Measurements from ENCODE around the gene FSIP1.

Gene FSIP1

GRCh38 chr15:39586387-39587095 is 196.1 kb downstream of the FSIP1 start:
- Histone ChIP-seq H4K8ac (ENCODE audit: low read depth, low read length) (no peak overlapping the region), H2AK5ac (ENCODE audit: low read length) (no peak overlapping the region), H3K9ac (ENCODE audit: low read length) (no peak overlapping the region), H4K91ac (ENCODE audit: low read depth, low read length) (no peak overlapping the region), H3K14ac (ENCODE audit: low read length) (no peak overlapping the region), H2BK120ac (ENCODE audit: insufficient read depth, low read length, poor library complexity) (no peak overlapping the region), H3K27ac (ENCODE audit: low read depth, low read length) (no peak overlapping the region), H3K79me2 (ENCODE audit: control insufficient read depth, insufficient read depth, low read length, poor library complexity) (peaks cover 8% of the 10 kb centered on the region), H3K23ac (ENCODE audit: low read length) (no peak overlapping the region), H3K4ac (ENCODE audit: low read depth, low read length) (no peak overlapping the region), H2AFZ (ENCODE audit: insufficient read depth, low read length, poor library complexity) (no peak overlapping the region), H3K4me3 (ENCODE audit: low read depth, low read length) (no peak overlapping the region), H2BK12ac (ENCODE audit: low read length) (no peak overlapping the region), H3K4me2 (ENCODE audit: low read length) (no peak overlapping the region), H4K12ac (ENCODE audit: low read depth, low read length) (no peak overlapping the region), H2BK5ac (ENCODE audit: low read depth, low read length, poor library complexity) (no peak overlapping the region), H3K27me3 (ENCODE audit: insufficient read depth, low read length) (no peaks in the 10 kb centered on the region), H3K9me3 (ENCODE audit: insufficient read depth, low read depth, low read length) (peaks cover 4% of the 10 kb centered on the region), H3K79me1 (ENCODE audit: low read length) (peaks cover under 1% of the 10 kb centered on the region), H3K18ac (ENCODE audit: low read length) (no peak overlapping the region), H3K36me3 (ENCODE audit: control insufficient read depth in 1 of 2, insufficient read depth in 2 of 2, low read length in 2 of 2) (peaks cover 52 to 74% of the 10 kb centered on the region in 2 experiments), H3K4me1 (ENCODE audit: control insufficient read depth in 1 of 2, insufficient read depth in 2 of 2, low read length in 2 of 2) (peaks cover 12 to 16% of the 10 kb centered on the region in 2 experiments)
- no CpG with 5 or more reads among the region's 10 CpGs for WGBS (ENCODE audit: extremely low coverage, insufficient coverage, insufficient read length)
- no peak for DNase-seq

- no peak overlapping the region for H4K12ac ChIP-seq (ENCODE audit: low read depth, low read length)
- H3K79me1 ChIP-seq (ENCODE audit: low read length), result peaks cover 7% of the 10 kb centered on the region
- no peak overlapping the region for H4K91ac ChIP-seq (ENCODE audit: low read depth, low read length)
- peaks cover 47 to 68% of the 10 kb centered on the region in 2 experiments for H3K36me3 ChIP-seq (ENCODE audit: control insufficient read depth in 1 of 2, insufficient read depth in 2 of 2, low read length in 2 of 2)
- peaks cover 4% of the 10 kb centered on the region for H3K9me3 ChIP-seq (ENCODE audit: insufficient read depth, low read depth, low read length)
- no peak for DNase-seq
- no peak overlapping the region for H3K23ac ChIP-seq (ENCODE audit: low read length)
- no peak overlapping the region for H2BK5ac ChIP-seq (ENCODE audit: low read depth, low read length, poor library complexity)
- peaks cover 12% of the 10 kb centered on the region for H3K79me2 ChIP-seq (ENCODE audit: control insufficient read depth, insufficient read depth, low read length, poor library complexity)
- no peaks in the 10 kb centered on the region for H3K27me3 ChIP-seq (ENCODE audit: insufficient read depth, low read length)
- H3K14ac ChIP-seq (ENCODE audit: low read length), result no peak overlapping the region
- no peak overlapping the region for H3K27ac ChIP-seq (ENCODE audit: low read depth, low read length)
- no peak overlapping the region for H3K18ac ChIP-seq (ENCODE audit: low read length)
- no peak overlapping the region for H2AK5ac ChIP-seq (ENCODE audit: low read length)
- H2AFZ ChIP-seq (ENCODE audit: insufficient read depth, low read length, poor library complexity), result no peak overlapping the region
- H3K4me1 ChIP-seq (ENCODE audit: control insufficient read depth in 1 of 2, insufficient read depth in 2 of 2, low read length in 2 of 2), result peaks cover 12 to 16% of the 10 kb centered on the region in 2 experiments
- no peak overlapping the region for H4K8ac ChIP-seq (ENCODE audit: low read depth, low read length)
- whole genome bisulfite sequencing (ENCODE audit: extremely low coverage, insufficient coverage, insufficient read length), result no CpG with 5 or more reads among the region's 4 CpGs
- H3K4ac ChIP-seq (ENCODE audit: low read depth, low read length), result no peak overlapping the region
- no peak overlapping the region for H2BK12ac ChIP-seq (ENCODE audit: low read length)
- H2BK120ac ChIP-seq (ENCODE audit: insufficient read depth, low read length, poor library complexity), result no peak overlapping the region
- no peak overlapping the region for H3K4me3 ChIP-seq (ENCODE audit: low read depth, low read length)
- H3K9ac ChIP-seq (ENCODE audit: low read length), result no peak overlapping the region
- no peak overlapping the region for H3K4me2 ChIP-seq (ENCODE audit: low read length)
Measured at GRCh38 chr15:39585871-39586301, 196.8 kb downstream of the FSIP1 start.

GRCh38 chr15:39585389-39585841 is 197.2 kb downstream of the FSIP1 start:
- Histone ChIP-seq H3K23ac (ENCODE audit: low read length) (no peak overlapping the region), H4K91ac (ENCODE audit: low read depth, low read length) (no peak overlapping the region), H3K27ac (ENCODE audit: low read depth, low read length) (no peak overlapping the region), H3K36me3 (ENCODE audit: control insufficient read depth in 1 of 2, insufficient read depth in 2 of 2, low read length in 2 of 2) (peaks cover 47 to 67% of the 10 kb centered on the region in 2 experiments), H3K79me1 (ENCODE audit: low read length) (peaks cover 10% of the 10 kb centered on the region), H3K79me2 (ENCODE audit: control insufficient read depth, insufficient read depth, low read length, poor library complexity) (peaks cover 14% of the 10 kb centered on the region), H3K4ac (ENCODE audit: low read depth, low read length) (no peak overlapping the region), H3K4me3 (ENCODE audit: low read depth, low read length) (no peak overlapping the region), H4K8ac (ENCODE audit: low read depth, low read length) (no peak overlapping the region), H3K27me3 (ENCODE audit: insufficient read depth, low read length) (no peaks in the 10 kb centered on the region), H2BK5ac (ENCODE audit: low read depth, low read length, poor library complexity) (no peak overlapping the region), H3K9me3 (ENCODE audit: insufficient read depth, low read depth, low read length) (peaks cover 4% of the 10 kb centered on the region), H2BK12ac (ENCODE audit: low read length) (no peak overlapping the region), H3K4me1 (ENCODE audit: control insufficient read depth in 1 of 2, insufficient read depth in 2 of 2, low read length in 2 of 2) (peaks cover 12 to 16% of the 10 kb centered on the region in 2 experiments), H3K4me2 (ENCODE audit: low read length) (no peak overlapping the region), H3K14ac (ENCODE audit: low read length) (no peak overlapping the region), H2BK120ac (ENCODE audit: insufficient read depth, low read length, poor library complexity) (no peak overlapping the region), H4K12ac (ENCODE audit: low read depth, low read length) (no peak overlapping the region), H2AK5ac (ENCODE audit: low read length) (no peak overlapping the region), H2AFZ (ENCODE audit: insufficient read depth, low read length, poor library complexity) (no peak overlapping the region), H3K9ac (ENCODE audit: low read length) (no peak overlapping the region), H3K18ac (ENCODE audit: low read length) (peak overlapping the region; percentile 7)
- WGBS (ENCODE audit: extremely low coverage, insufficient coverage, insufficient read length), result no CpG with 5 or more reads among the region's 4 CpGs
- DNase-seq, result no peak

- H2AFZ ChIP-seq (ENCODE audit: insufficient read depth, low read length, poor library complexity), result no peak overlapping the region
- no peak overlapping the region for H3K4me2 ChIP-seq (ENCODE audit: low read length)
- no CpG with 5 or more reads among the region's 3 CpGs for WGBS (ENCODE audit: extremely low coverage, insufficient coverage, insufficient read length)
- no peaks in the 10 kb centered on the region for H3K27me3 ChIP-seq (ENCODE audit: insufficient read depth, low read length)
- peaks cover 46 to 65% of the 10 kb centered on the region in 2 experiments for H3K36me3 ChIP-seq (ENCODE audit: control insufficient read depth in 1 of 2, insufficient read depth in 2 of 2, low read length in 2 of 2)
- no peak overlapping the region for H3K4me3 ChIP-seq (ENCODE audit: low read depth, low read length)
- H3K27ac ChIP-seq (ENCODE audit: low read depth, low read length), result no peak overlapping the region
- peaks cover 4% of the 10 kb centered on the region for H3K9me3 ChIP-seq (ENCODE audit: insufficient read depth, low read depth, low read length)
- no peak overlapping the region for H4K12ac ChIP-seq (ENCODE audit: low read depth, low read length)
- H4K91ac ChIP-seq (ENCODE audit: low read depth, low read length), result no peak overlapping the region
- H3K4ac ChIP-seq (ENCODE audit: low read depth, low read length), result no peak overlapping the region
- H3K79me2 ChIP-seq (ENCODE audit: control insufficient read depth, insufficient read depth, low read length, poor library complexity), result peaks cover 16% of the 10 kb centered on the region
- H3K14ac ChIP-seq (ENCODE audit: low read length), result no peak overlapping the region
- H3K79me1 ChIP-seq (ENCODE audit: low read length), result peaks cover 12% of the 10 kb centered on the region
- H2AK5ac ChIP-seq (ENCODE audit: low read length), result no peak overlapping the region
- H3K18ac ChIP-seq (ENCODE audit: low read length), result no peak overlapping the region
- H3K23ac ChIP-seq (ENCODE audit: low read length), result no peak overlapping the region
- H4K8ac ChIP-seq (ENCODE audit: low read depth, low read length), result no peak overlapping the region
- H2BK12ac ChIP-seq (ENCODE audit: low read length), result no peak overlapping the region
- no peak overlapping the region for H2BK5ac ChIP-seq (ENCODE audit: low read depth, low read length, poor library complexity)
- no peak overlapping the region for H2BK120ac ChIP-seq (ENCODE audit: insufficient read depth, low read length, poor library complexity)
- no peak overlapping the region for H3K9ac ChIP-seq (ENCODE audit: low read length)
- peaks cover 12 to 16% of the 10 kb centered on the region in 2 experiments for H3K4me1 ChIP-seq (ENCODE audit: control insufficient read depth in 1 of 2, insufficient read depth in 2 of 2, low read length in 2 of 2)
- DNase-seq, result no peak
Measured at GRCh38 chr15:39584662-39585388, 197.8 kb downstream of the FSIP1 start.
